ENCODE data around the gene CEACAM19.
"Not testable (repeated sequence)": the region's sequence is repeated elsewhere in the genome, so short reads cannot be mapped to it uniquely, and the experiment has no call there.

The CEACAM19 gene

DNA sequence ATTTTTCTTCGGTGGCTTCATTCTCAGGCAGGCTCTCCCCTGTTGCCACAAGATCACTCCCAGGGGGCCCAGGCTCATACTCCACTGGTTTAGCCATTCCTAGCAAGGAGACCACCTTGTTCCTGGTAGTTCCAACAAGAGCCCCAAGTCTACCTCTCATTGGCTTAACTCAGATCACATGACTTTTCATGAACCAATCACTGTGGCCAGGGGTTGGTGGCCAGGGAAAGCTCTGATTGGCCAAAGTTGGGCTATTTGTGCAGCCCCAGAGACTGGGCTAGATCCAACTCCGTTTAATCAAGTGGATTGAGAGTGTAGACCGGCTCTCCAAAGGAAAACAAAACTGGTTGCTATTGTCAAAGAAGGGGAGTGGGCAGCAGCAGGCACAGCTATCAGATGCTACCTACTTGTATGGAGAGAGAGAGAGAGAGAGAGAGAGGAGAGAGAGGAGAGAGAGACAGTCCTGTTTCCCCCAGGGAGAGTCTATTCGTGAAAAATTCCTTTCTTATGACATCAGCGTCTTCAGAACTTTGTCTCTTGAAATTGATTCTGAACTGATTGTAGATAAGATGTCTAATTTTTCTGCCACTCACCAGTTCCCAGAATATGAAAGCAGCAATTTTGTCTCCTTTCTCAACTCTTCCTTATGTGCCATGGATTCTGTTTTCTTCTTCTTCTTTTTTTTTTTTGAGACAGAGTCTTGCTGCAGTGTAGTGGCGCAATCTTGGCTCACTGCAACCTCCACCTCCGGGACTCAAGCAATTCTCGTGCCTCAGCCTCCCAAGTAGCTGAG lies 5.9 kb downstream of the CEACAM19 start:
- no peak for DNase-seq

DNA sequence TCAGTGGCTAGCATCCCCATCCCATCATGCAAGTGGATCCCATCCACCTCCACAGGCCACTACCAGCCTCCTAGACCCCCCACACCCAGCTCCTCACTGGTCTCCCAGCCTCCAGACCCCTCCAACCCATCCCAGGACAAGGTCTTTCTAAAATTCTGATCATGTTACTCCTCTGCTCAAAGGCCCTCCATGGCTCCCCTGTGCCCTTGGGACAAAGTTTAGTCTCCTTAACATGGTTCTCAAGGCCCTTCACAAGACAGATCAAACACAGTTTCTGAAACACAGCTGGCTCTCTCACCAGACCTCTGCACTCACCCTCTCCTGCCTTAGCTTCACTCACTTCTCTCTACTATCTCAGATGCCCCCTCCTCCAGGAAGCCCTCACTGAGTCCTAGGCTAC lies 9.3 kb downstream of the CEACAM19 start:
- DNase-seq, result no peak

DNA sequence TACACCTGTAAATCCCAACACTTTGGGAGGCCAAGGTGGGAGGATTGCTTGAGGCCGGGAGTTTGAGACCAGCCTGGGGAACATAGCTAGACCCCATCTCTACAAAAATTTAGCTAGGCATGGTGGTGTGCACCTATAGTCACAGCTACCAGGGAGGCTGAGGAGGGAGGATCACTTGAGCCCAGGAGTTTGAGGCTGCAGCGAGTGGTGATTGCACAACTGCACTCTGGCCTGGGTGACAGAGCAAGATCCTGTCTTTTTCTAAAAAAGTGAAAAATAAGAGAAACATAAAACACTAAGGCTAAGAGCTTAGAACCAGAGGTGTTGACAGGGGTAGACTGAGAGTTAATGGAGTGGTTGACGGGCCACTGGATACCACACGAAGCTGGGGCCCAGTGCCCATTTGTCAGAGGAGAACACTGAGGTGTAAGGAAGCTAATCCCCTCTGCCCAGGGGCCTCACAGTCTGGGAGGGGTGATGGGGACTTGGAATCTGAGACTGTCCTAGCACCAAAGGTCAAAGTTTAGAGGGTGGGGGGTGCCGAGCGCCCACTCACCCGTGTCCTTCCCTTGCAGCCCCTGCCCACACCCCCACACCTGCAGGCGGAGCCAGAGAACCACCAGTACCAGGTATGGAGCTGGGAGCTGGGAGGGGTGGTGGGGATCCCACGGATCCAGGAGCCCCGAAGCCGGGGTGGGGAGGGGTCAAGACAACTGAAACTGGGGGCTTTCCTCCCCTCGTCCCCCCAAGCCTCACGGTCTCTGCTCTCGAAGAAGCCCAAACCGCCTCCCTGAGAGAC lies 10.9 kb downstream of the CEACAM19 start:
- DNase-seq, result no peak

DNA sequence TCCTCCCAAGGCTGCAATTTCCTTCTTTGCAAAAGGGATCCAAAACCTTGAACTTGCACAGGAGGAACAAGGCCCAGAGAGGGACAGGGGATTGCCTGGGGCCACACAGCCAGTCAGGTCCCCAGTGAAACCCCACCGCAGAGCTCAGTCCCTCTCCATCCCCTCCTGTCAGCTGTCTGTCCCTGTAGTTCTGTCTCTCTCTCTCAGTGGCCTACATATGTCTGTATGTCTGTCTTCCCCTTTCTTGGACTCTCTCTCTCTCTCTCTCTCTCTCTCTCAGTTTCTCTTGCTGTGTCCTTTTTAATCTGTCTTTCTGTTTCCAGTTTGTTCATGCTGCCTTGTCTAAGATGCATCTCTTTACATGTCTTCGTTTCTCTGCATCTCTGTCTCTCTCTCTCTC lies 11.5 kb downstream of the CEACAM19 start:
- DNase-seq, result no peak

DNA sequence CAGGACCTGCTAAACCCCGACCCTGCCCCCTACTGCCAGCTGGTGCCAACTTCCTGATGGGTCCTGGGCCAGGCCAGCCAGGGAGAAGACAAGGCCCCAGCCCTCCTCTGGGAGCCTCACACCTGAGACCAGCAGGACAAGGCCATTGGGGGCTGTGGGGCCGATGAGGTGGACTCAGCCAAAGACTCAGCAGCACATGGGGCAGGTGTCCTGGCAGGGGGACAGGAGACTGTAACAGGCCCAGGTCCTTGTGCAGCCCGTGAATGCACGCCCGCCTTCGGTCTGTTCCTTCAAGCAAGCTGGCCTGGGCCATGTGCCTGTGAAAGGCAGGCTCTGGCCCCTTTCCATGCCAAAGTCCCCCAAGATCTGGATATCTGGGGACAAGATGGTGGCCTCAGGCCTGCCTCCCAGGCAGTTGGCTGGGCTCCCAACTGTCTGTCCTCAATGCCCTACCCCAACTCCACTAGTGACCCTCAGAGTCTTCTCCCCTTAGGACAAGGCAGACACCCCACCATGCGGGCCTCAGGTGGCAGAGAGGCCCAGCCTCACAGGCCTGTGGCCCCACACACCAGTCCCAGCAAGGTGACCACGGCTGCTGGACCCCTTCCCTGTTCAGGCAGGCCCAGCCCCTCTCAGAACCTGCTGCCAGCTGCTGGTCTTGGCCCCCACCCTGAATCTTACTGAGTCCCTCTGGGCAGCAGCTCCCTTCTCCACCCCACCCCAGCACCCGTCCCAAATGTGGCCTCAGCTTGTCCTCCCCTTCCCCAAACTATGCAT lies 12.3 kb downstream of the CEACAM19 start:
- DNase-seq, result no peak

DNA sequence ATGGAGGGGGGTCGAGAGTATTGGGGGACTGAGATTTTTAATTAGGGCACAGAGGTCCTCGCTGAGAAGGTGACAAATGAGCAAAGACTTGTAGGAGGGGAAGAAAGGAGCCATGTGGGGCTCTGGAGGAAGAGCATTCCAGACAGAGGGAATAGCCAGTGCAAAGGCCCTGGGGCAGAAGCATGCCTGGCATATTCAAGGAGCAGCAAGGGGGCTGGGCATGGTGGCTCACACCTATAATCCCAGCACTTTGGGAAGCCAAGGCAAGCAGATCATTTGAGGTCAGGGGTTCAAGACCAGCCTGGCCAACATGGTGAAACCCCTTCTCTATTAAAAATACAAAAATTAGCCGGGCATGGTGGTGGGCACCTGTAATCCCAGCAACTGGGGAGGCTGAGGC lies 13.1 kb downstream of the CEACAM19 start:
- not testable (repeated sequence) for DNase-seq

DNA sequence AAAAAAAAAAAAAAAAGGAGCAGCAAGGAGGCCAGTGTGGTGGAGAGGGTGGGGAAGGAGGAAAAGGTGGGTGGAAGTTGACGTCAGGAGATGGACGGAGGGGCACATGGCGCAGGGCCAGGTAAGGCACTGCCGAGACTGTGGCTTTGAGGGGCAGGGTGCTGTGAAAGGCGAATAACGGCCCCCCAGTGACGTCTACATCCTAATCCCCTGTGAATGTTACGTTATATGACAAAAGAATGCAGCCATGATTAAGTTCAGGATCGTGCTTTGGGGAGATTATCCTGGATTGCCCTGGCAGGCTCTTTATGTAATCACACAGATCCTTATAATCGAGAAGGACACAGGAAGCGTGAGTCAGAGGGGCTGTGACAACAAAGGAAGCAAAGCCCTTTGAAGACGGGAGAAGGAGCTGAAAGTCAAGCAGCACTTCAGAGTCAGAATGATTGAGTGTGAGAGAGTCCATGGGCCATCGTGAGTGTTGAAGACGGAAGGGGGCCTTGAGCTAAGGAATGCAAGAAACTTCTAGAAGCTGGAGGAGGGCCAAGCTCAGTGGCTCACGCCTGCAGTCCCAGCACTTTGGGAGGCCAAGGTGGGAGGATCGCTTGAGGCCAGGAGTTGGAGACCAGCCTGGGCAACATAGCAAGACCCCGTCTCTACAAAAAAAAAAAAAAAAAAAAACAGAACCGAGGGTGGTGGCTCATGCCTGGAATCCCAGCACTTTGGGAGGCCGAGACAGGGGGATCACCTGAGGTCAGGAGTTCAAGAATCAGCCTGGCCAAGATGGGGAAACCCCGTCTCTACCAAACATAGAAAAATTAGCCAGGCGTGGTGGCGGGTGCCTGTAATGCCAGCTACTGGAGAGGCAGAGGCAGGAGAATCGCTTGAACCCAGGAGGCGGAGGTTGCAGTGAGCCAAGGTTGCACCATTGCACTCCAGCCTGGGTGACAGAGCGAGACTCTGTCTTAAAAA lies 13.9 kb downstream of the CEACAM19 start:
- no peak for DNase-seq

DNA sequence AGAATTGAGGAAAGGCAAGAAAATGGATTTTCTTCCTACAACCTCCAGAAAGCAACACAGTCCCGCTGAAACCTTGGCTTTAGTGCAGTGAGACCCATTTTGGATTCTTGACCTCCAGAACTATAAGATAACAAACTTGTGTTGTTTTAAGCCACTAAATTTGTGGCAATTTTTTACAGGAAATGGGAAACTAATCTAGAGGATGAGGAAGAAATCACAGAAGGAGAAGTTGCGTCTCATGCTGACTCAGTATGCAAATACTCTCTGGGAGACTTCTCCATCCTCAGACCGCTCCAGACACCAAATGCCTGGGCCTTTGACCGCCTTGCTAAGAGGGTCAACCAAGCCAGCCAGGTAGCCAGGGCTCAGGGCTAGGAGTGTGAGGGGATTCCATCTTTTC lies 14.6 kb downstream of the CEACAM19 start:
- no peak for DNase-seq

DNA sequence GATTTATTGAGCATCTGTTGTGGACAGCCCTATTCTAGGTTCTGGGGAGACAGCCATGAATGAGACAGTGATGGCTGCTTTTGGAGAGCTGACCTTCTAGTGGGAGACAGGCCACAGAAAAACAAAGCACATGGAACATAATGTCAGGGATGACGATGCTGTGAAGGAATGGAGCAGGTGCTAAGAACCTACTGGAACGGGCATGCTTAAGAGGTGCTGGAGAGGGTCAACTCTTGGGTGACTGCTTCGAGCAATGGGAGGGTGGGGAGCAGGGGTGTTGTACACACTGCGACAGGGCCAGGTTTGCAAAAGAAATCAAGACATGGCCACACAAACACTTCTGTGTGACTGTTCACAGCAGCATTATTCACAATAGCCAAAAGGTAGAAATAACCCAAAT lies 15.6 kb downstream of the CEACAM19 start:
- DNase-seq, result no peak

DNA sequence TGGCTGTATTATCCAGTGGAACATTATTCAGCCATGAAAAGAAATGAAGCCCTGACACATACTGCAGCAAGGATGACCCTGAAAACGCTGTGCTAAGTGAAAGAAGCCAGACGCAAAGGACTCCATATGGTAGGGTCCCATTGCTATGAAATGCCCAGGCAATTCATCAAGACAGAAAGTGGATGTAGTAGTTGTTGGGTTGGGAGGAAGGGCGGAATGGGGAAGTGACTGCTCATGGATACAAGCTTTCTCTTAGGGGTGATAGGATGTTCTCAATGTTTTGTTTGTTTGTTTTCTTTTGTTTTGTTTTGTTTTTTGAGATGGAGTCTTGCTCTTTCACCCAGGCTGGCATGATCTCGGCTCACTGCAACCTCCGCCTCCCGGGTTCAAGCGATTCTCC lies 16.6 kb downstream of the CEACAM19 start:
- DNase-seq, result no peak

DNA sequence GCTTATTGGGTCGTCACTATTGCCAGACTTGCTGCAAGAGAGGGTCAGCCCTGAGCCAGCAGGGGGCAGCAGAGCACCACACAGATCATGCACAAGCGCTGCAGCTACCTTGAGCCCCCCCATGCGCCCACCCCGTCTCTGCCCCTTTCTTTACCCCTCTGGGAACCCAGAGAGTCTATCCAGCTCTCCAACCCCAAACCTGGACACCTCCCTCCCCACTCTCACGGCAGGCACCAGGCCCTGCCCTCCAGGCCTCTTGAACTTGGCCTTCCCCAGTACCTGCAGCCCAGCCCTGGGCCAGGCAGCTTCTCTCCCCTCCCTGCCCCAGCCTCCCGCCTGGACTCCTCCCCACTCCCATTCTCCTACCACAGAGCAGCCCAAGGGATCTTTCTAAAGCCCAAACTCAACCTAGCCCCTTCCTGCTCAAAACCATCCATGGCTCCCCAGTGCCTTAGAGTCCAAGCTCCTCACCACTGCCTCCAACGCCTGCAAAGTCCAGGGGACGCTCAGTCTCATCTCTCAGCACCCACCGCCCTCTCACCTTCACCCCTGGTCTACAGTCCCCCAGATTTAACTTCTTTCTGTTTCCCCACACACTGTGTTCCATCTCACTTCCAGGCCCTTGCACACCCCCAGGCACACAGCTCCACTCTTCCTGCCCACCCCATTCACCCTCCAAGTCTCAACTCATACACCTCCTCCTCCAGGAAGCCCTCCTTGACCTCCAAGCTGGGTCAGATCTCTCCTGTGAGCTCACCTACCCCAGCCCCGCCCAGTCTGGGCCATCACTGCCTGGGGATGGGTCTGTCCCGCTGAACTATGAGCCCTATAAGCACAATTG lies 18.2 kb downstream of the CEACAM19 start:
- peak; percentile 79 to 82 for DNase-seq

DNA sequence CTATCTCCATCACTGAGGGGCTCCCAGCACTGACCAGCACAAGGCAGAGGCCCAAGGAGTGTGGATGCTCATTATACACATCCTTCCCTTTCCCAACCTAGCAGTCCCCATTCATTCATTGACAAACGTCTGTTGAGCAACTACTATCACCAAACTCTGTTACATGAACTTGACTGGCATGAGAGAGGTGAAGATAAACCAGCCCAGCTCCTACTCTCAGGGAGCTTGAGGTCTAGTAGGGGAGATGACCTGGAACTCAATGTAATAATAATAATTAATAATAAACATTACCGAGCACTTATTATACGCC lies 18.8 kb downstream of the CEACAM19 start:
- no peak for DNase-seq

DNA sequence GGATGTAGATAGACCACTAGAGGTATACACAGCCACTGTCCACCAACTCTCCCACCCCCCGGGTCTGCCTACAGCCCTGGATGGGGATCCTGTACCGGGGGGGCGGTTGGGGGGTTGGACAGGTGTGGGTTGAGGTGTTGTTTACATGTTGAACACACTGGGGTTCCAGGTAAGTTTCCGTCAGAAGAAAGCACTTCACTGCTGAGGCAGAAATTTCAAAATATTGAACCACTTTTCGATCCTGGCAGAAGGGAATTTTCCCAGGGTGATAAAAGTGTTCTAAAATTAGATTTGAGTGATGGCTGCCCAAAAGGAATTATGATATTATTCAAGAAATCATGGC lies 21.1 kb downstream of the CEACAM19 start:
- no peak for DNase-seq

DNA sequence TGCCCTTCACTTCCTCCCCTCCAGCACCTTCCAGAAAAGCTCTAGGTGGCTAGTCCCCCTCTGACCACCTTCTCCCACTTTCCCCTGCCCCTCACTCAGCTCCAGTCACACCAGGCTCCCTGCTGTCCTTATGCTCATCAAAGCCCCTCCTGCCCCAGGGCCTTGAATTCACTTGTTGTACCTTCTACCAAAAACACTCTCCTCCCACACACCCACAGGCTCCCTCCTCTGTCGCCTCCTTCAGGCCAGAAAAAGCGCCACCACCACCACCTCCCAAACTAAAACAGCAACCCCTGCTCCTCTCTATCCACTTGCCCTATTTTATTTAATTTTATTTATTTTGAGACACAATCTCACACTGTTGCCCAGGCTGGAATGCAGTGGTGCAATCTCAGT lies 22.9 kb downstream of the CEACAM19 start:
- DNase-seq, result peak; percentile 18 to 21

DNA sequence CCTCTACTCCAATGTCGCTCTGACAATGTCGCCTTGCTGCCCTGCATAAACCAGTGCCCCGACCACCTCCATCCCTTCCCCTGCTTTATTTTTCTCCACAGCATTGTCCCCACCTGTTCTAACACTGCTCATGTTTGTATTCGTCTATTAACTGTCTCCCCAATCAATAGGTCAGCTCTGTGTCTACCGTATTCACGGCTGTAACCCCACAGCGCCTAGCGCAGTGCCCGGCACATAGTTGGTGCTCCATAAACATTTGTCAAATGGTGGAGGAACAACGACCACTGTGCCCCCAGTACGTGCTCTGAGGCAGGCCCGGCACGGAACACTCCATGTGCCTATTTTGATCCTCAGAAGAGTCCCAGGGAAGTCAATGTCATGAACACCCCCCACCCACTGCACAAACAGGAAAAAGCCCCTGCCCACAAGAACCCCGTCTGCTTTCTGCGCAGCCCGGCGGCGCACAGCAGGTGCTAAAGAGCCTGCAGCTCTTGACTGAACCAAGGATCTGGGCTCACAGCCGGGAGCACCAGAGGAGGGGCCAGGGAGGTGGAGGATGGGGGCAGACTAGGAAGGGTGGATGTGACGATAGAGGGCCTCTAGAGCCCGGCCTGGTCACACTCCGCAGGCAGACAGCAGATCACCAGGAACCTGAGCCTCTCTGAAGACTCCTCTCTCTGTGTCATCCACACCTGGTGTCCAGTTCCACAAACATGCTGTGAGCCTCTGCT lies 25.8 kb downstream of the CEACAM19 start:
- no peak for DNase-seq

DNA sequence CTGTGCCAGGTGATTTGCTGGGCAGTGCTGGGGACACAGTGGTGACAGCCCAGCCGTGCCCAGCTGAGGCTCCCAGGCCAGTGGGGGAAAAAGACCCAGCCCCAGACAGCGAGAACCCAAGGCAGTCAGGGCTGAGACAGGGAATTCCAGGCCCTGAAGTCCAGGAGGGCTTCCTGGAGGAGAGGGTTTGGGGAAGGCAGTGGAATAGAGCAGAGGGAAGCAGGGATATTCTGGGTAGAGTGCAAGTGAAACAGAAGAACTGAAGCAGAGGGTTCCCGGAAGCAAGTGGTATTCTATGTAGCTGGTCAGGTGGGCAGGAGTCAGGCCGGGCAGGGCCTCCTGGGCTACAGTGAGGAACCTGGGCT lies 26.4 kb downstream of the CEACAM19 start:
- DNase-seq, result no peak

DNA sequence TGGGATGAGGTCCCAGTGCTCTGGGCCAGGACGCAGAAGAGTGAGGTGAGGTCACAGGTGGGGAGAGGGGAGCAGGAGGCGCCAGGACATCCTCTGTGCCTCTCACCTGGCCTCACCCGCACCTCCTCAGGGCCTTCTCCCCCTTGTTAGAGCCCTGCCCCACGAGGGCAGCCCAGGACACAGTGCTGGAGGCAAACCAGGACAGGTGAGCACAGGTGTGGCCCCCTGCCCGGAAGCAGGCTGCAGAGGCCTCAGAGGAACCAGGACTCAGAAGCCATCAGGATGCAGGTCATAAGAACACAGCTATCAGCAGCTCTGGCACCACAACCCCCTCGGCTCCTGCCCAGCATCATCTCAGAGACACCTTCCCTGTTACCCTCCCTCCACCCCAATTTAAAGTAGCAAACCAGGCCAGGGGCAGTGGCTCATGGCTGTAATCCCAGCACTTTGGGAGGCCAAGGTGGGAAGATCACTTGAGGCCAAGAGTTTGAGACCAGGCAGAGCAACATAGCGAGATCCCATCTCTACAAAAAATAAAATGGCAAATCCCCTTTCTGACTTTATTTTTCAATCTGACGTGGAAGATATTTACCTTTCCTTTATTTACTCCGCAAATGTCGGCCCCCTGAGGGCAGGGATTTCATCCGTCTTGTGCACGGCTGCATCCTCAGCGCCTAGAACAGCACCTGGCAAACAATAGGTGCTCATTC lies 27.4 kb downstream of the CEACAM19 start, which contains the start of gene CEACAM16:
Gene CEACAM16 (plus strand): TSS at position 660 of the 710 bp plus-strand sequence. CDS start 2,306 bp downstream, outside the sequence.
- no peak for DNase-seq

DNA sequence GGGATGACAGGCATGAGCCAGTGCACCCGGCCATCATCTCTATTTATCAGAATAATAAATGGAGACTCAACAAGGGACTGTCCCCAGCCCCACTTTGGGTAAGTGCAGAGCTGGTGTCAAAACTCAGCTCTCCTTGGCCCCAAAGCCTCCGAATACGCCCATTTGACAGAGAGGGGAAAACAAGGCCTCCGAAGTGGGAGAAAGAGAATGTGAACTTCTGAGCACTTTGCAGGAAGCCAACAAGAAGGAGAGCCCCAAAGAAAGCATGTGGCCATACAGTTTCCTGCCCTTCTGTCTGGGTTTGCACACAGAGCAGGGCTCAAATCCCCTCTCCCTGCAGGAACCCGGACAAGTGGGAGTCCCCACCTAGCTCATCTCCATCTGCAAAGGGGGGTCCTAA lies 29.3 kb downstream of the CEACAM19 start:
- DNase-seq, result no peak

DNA sequence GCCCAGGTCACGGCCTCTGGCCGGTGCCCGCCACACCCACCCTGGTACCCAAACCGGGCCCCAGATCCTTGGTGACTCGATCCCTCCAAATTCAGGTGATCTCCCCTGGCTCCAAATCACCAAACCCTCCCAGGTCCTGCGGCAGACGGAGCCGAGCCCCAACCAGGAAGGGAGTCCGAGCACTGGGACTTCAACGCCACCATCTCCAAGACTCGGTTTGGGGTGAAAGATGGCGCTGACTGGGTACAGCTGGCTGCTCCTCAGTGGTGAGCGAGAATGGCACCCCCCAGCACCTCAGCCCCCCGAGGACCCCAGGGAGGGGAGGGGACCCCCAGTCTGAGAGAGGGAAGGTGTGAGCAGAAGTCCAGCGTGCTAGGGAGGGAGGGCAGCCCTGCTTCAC lies 29.9 kb downstream of the CEACAM19 start:
- DNase-seq, result no peak

DNA sequence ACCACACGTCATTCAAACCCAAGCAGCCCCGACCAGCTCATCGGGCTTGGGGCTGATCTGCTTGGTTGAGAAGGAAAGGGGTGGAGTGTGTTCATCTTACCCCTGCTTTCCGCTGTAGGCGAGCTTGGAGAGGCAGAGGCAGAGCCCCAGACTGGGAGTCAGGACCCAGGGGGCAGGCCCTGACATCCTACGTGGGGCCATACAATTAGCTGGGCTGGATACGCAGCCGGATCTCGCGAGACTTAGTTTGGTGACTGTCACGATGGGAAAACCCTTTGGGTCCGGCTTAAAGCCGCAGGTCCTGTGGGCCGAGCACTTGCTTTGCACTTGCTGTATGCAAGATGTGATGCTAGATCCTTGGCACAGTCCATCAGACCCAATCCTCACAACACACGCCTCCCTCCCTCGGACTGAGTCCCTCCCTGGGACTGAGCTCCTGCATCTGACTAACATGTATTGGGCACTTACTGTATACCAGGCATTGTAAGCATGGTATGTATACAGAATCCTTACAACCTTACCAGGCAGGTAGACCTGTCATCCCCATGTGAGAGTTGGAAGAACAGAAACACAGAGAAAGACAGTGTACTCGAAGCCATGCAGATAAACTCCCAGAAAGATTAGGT lies 31.4 kb downstream of the CEACAM19 start:
- no peak for DNase-seq

All from stimulated activated CD4-positive, alpha-beta T cell treated with anti-CD3 and anti-CD28 coated beads, Interleukin-2, amount 100 ng/mL, for 48 hours (primary cell).